ENCODE measurements around the gene PIAS3.
"Not testable (repeated sequence)": the region's sequence is repeated elsewhere in the genome, so short reads cannot be mapped to it uniquely, and the experiment has no call there.

PIAS3 gene

GRCh38 chr1:145874646-145875045, 15.8 kb upstream of the PIAS3 start:
- DNase-seq (ENCODE audit: low read depth) = no peak

- DNase-seq (ENCODE audit: low read depth) = no peak
Measured at GRCh38 chr1:145871994-145872924, 13.4 kb upstream of the PIAS3 start.

GRCh38 chr1:145868232-145868631, 9.4 kb upstream of the PIAS3 start:
- DNase-seq (ENCODE audit: low read depth) = no peak

DNA sequence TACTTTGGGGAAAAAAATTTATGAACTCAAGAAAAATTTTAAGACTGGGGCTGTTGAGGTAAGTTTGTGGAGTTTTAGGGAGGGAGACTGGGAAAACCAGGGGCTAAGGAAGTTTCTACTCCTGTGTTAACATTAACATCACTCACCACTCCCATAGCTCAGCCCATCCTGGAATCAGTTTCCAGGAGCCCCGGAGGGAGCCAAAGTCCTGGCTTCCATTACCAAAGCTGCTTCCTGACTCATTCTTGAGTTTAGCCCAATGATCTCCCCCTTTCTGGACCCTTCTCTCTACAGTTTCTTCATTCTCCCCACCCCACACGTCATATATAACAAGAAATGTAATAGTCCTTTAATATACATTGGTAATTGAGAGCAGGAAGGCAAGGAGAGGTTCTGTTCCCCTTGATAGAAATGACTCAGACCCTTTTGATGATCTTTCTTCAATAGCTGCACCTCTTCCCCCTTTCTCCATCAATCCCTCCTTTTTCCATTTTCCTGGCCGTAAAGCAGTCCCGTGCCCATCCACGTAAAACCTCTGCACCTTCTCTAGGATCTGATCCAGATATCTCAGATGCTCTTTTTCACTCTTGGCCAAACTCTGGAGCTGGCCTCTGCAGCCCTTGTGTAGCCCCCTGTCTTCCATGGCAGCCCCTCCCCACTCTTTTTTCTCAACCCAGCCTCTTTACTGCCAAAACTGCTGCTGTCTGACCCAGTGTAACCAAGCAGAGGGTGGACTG, 4.6 kb upstream of the PIAS3 start:
- DNase-seq (ENCODE audit: low read depth) = no peak

GRCh38 chr1:145859491-145860023, 676 bp upstream of the PIAS3 start:
- DNase-seq (ENCODE audit: low read depth) = peak; percentile 60

- no peak for DNase-seq (ENCODE audit: low read depth)
Measured at GRCh38 chr1:145858238-145858900, 512 bp downstream of the PIAS3 start.

DNA sequence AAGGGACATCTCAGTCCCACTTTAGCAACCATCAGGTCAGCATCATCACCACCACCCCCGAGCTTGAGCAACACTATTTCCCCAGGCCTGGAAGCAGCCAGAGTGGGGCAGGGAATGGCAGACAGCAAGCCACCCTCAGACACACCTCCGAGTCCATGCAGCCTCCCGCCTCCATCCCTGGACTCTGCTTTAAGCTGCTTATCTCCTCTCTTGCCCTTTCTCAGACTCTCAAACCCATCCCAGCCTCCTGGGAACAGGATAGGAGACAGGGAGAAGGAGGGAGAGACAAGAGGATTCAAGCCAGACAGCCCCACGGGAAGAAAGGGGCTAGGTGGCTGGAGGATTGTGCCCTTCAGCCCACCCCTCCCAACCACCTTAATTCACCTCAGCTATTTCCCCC, 1.7 kb downstream of the PIAS3 start:
- DNase-seq (ENCODE audit: low read depth) = no peak

GRCh38 chr1:145855426-145855948, 3.4 kb downstream of the PIAS3 start:
- no peak for DNase-seq (ENCODE audit: low read depth)

DNA sequence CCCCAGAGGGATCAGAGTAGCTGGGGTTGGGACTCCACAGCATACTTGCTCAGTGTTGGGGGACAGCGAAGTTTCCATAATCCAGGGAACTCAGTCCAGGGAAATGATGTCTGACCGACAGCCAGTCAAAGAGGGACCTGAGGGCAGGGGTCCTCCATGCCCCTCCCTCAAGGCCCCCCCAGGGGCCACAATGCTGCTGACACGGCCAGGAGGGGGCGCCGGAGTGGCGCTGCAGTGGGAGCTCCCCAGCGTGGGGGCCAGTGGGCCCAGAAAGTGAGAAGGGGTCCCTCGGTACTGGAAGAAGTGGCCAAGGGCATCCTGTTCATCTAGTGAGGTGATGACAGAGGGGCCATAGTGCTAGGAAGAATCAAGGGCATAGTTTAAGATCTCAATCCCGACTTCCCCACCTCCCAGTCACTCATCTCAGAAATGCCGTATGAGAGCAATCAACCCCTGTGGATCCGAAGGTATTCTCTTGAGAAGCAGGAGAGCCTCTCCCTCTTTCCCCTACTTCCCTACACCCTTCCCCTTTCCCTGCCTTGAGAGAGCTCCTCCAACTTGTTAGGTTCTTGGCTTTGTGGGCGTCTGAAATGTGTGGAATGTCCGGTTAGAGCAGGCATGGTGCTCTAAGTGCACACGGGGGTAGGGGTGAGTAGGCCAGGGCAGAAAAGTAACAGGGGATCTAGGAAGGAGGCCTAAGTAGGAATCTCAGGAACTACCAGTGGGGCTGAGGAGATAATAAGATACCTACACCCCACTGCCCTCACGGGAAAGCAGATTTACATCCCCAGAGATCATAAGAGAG, 9.3 kb downstream of the PIAS3 start:
- no peak for DNase-seq (ENCODE audit: low read depth)

DNA sequence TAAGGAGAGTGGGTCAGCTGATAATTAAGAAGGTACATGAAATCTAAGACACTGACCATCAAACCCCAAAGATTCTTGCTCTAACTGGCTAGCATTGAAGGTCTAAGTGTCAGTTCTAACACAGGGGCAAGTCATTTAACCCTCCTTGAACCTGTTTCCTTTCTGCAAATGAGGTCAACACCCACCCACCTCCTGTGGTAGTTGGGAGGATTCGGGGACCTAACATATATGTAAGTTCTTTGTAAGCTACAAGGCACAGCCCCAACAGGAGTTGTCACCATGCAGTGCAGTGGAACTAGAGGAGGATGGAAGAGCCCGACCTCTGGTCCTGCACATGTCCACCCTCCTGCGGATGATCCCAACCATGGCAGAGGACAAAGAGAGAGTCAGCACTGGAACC, 11.1 kb downstream of the PIAS3 start:
- DNase-seq (ENCODE audit: low read depth) = no peak

GRCh38 chr1:145846201-145846612, 12.7 kb downstream of the PIAS3 start:
- no peak for DNase-seq (ENCODE audit: low read depth)

DNA sequence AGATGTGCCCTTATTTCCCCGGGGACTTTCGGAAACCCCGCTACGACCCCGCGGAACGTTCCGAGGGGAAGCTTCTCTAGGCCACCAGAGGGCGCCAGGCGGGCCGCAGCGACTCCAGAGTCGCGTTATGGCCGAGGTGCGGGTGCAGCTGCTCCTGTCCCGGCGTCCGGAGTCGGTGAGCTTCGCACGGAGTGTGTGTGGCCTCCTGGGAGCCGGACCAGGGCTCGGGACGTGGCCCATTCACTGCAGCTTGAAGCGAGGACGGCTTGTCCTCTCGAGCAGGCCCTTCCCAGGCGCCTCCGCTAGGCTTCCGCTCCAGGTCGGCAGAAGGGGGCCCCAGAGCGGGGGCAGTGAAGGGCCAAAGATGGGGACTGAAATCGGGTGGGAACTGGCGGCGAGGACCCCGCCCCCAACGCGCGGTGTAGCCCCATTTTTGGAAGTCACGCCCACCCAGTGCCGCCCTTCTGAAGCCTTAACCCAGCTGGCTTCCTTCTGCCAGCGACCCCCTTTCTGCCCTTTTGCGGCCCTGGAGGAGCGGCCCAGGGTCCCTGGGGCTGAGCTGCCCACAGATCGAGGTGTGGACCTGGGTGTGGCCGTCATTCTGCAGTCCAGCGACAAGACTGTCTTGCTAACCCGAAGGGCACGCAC, 13.2 kb downstream of the PIAS3 start, which contains the start of gene NUDT17:
Gene NUDT17 (plus strand): TSS at position 117 of the 648 bp plus-strand sequence. CDS start 11 bp downstream, at position 128.
- DNase-seq (ENCODE audit: low read depth) = peak; percentile 62

DNA sequence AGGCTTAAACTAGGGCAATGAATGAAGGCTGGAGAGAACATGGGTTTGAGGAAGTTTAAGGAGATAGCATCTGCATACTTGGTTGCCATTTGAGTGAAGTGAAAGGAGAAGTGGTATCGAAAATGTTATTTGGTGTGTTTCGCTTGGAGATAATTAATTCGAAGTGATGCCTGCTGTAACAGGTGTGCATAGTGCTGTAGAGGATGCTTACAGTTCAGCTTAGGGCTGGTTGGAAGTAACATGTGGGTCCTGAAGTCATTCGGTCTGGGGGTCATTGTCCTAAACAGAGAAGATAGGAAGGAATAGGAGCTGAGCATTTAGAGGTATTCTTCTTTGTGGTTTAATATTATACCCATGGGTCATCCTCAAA, 13.8 kb downstream of the PIAS3 start:
- no peak for DNase-seq (ENCODE audit: low read depth)

GRCh38 chr1:145843031-145843430, 15.8 kb downstream of the PIAS3 start:
- no peak for DNase-seq (ENCODE audit: low read depth)

GRCh38 chr1:145837656-145838055, 21.2 kb downstream of the PIAS3 start:
- no peak for DNase-seq (ENCODE audit: low read depth)

- DNase-seq (ENCODE audit: low read depth) = not testable (repeated sequence)
Measured at GRCh38 chr1:145830810-145831209, 28.1 kb downstream of the PIAS3 start.

DNA sequence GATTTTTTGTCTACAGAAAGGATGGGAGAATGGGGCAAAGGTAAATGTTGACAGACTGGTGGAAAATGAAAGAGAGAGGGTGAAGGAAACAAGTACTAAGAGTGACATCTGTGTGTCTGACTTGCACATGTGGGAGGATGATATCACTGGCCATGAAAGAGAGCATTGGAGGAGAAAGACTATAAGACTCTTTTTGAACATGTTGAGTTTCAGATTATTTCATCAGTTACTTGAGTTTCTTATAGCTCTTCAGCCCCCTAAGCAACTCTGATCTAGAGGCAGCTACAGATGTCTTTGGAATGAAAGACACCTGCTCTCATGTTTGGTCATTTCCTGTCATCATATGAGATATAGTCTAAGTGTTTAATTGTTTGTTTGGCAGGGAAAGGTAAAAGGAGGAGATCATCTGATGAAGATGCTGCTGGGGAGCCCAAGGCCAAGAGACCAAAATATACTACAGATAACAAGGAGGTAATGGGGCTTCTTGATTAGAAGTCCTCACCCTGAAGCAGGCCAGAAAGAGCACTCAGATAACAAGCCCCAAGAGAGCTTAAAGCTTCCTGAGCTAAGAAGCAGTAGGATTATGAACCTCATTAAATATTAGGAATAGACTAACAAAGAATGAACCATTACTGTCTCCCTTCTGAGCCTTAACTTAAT, 30.4 kb downstream of the PIAS3 start:
- no peak for DNase-seq (ENCODE audit: low read depth)

- no peak for DNase-seq (ENCODE audit: low read depth)
Measured at GRCh38 chr1:145827966-145828365, 30.9 kb downstream of the PIAS3 start.

DNA sequence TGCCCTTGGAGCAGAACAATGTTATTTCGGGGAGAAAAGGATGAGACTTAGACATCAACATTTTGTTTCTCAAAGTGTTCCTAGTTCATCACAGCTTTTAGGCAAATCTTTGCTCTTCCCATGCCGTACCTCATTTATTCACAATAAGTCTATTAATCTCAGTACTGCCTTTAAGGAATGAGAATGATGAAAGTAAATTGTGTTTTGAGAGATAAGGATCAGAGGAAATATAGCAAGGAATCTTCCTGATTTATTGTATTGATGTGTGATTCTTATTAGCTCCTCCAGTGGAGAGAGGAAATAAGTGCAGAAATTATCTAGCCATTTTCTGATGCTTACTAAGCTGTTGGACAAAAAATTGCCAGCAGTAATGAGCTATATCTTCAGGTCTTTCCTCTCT, 32.9 kb downstream of the PIAS3 start:
- DNase-seq (ENCODE audit: low read depth) = no peak

- DNase-seq (ENCODE audit: low read depth) = no peak
Measured at GRCh38 chr1:145824499-145824842, 34.4 kb downstream of the PIAS3 start.
